ENCODE measurements around the gene MINDY4. TPM values are rescaled to one million over a fixed set of nuclear protein-coding genes. Genes with fewer than 3 reads are reported as not detected.

The MINDY4 gene
- total and polyA plus RNA-seq, 4 experiments from 2014 or later, result 0.23 to 1.5 (median 1.1) TPM

DNA sequence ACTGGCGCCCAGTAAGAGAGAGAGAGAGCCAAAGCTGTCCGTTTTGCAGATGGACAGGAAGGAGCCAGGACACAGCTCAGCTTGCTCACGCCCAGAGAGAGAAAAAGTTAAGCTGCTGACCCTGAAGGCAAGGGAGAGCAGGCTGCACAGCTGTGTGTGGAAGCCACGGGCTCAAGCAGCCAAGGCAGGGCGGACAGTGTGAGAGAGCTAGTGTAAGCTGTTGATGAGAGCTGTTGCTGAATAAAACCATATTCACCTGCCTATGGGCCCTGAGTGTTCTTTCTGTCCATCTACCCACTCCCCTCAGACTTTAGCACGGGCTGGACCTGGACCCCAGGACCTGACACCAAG, 13.9 kb upstream of the MINDY4 start:
- Mint-ChIP-seq H3K27ac (peak overlapping the region in 1 of 7 donors; percentile 29), H3K4me3 (no peak overlapping the region), H3K36me3 (no peaks in the 10 kb centered on the region), H3K4me1 (no peaks in the 10 kb centered on the region), H3K27me3 (peaks cover 2 to 18% of the 10 kb centered on the region in 2 donors), H3K9me3 (no peaks in the 10 kb centered on the region)
- H3K27me3 ChIP-seq (ENCODE audit: insufficient read depth, low read length), result no peaks in the 10 kb centered on the region
- intact Hi-C loops (cut with micrococcal nuclease), result no loop called here
- no peaks in the 10 kb centered on the region for H3K36me3 ChIP-seq (ENCODE audit: insufficient read depth, low read length)
- ChIA-PET CTCF (ENCODE audit: partially characterized antibody) (interaction anchor here (3.0 kb wide), 1 partner anchor 16 kb away, joined by 11 read pairs; no protein-coding TSS in a partner anchor), POLR2A (ENCODE audit: partially characterized antibody) (no interaction called here)
- no peak overlapping the region for H3K27ac ChIP-seq (ENCODE audit: low read depth, low read length)
- no peak for DNase-seq
- no peaks in the 10 kb centered on the region for H3K9me3 ChIP-seq (ENCODE audit: control insufficient read depth in 1 of 2, low read length in 2 of 2)
- H3K4me3 ChIP-seq (ENCODE audit: low read length in 2 of 2), result no peak overlapping the region
- H3K4me1 ChIP-seq (ENCODE audit: insufficient read depth, low read length), result no peaks in the 10 kb centered on the region

DNA sequence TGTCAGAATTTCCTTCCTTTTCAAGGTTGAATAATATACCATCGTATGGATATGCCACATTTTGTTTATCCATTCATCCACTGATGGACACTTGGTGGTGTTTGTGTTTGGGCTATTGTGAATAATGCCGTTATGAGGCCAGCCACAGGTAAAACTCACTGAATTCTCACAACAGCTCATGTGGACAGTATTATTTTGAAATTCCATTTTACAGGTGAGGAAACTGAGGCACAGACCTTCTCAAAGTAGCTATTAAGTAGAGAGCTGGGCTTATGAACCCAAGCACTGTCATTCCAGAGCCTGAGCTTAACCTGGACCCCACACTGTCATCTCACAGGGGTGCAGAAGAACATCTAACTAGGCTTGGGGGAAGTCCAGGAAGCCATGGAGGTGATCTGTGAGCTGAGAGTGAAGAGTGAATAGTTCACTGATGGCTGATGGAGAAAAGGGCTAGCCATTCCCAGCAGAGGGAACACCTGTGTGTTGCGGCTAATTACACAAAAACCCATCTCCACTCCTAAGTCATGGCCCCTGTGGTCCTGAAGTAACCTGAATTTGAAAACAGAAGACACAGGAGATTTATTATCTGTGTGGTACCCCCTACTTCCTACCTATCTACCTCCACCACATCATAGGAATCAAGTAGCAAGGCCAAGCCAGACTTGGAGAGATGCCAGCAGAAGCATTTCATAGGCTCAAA, 10.6 kb upstream of the MINDY4 start:
- H3K4me3 ChIP-seq (ENCODE audit: low read length in 2 of 2), result no peak overlapping the region
- Mint-ChIP-seq H3K36me3 (no peaks in the 10 kb centered on the region), H3K4me3 (no peak overlapping the region), H3K27me3 (peaks cover 2 to 20% of the 10 kb centered on the region in 2 donors), H3K27ac (no peak overlapping the region), H3K9me3 (peaks cover 0 to 4% (median 0%) of the 10 kb centered on the region in 8 donors), H3K4me1 (no peaks in the 10 kb centered on the region)
- H3K4me1 ChIP-seq (ENCODE audit: insufficient read depth, low read length), result no peaks in the 10 kb centered on the region
- no peaks in the 10 kb centered on the region for H3K36me3 ChIP-seq (ENCODE audit: insufficient read depth, low read length)
- no peaks in the 10 kb centered on the region for H3K27me3 ChIP-seq (ENCODE audit: insufficient read depth, low read length)
- intact Hi-C loops (cut with micrococcal nuclease), result no loop called here
- H3K27ac ChIP-seq (ENCODE audit: low read depth, low read length), result no peak overlapping the region
- no peaks in the 10 kb centered on the region for H3K9me3 ChIP-seq (ENCODE audit: control insufficient read depth in 1 of 2, low read length in 2 of 2)
- POLR2A ChIA-PET (ENCODE audit: partially characterized antibody), result no interaction called here
- CTCF ChIA-PET (ENCODE audit: partially characterized antibody), result no interaction called here
- no peak for DNase-seq

- Histone ChIP-seq H3K36me3 (ENCODE audit: insufficient read depth, low read length) (no peaks in the 10 kb centered on the region), H3K4me3 (ENCODE audit: low read length in 2 of 2) (no peak overlapping the region), H3K27me3 (ENCODE audit: insufficient read depth, low read length) (no peaks in the 10 kb centered on the region), H3K4me1 (ENCODE audit: insufficient read depth, low read length) (no peaks in the 10 kb centered on the region), H3K9me3 (ENCODE audit: control insufficient read depth in 1 of 2, low read length in 2 of 2) (no peaks in the 10 kb centered on the region), H3K27ac (ENCODE audit: low read depth, low read length) (no peak overlapping the region)
- intact Hi-C loops (cut with micrococcal nuclease), result no loop called here
- no peaks in the 10 kb centered on the region for H3K36me3 Mint-ChIP-seq
- H3K9me3 Mint-ChIP-seq, result peaks cover 0 to 4% (median 0%) of the 10 kb centered on the region in 8 donors
- POLR2A ChIA-PET (ENCODE audit: partially characterized antibody), result no interaction called here
- H3K4me1 Mint-ChIP-seq, result no peaks in the 10 kb centered on the region
- H3K27me3 Mint-ChIP-seq, result peaks cover 2 to 20% of the 10 kb centered on the region in 2 donors
- DNase-seq, result no peak
- no peak overlapping the region for H3K27ac Mint-ChIP-seq
- no peak overlapping the region for H3K4me3 Mint-ChIP-seq
- CTCF ChIA-PET (ENCODE audit: partially characterized antibody), result no interaction called here
These were observed 9.7 kb upstream of the MINDY4 start for GRCh38 chr7:30761214-30762156.

GRCh38 chr7:30764030-30764975, 6.9 kb upstream of the MINDY4 start:
- peaks cover 0 to 4% (median 0%) of the 10 kb centered on the region in 8 donors for H3K9me3 Mint-ChIP-seq
- Histone ChIP-seq H3K27me3 (ENCODE audit: insufficient read depth, low read length) (no peaks in the 10 kb centered on the region), H3K36me3 (ENCODE audit: insufficient read depth, low read length) (no peaks in the 10 kb centered on the region), H3K9me3 (ENCODE audit: control insufficient read depth in 1 of 2, low read length in 2 of 2) (no peaks in the 10 kb centered on the region), H3K4me3 (ENCODE audit: low read length in 2 of 2) (no peak overlapping the region), H3K27ac (ENCODE audit: low read depth, low read length) (no peak overlapping the region), H3K4me1 (ENCODE audit: insufficient read depth, low read length) (no peaks in the 10 kb centered on the region)
- H3K4me3 Mint-ChIP-seq, result no peak overlapping the region
- no peak overlapping the region for H3K27ac Mint-ChIP-seq
- ChIA-PET POLR2A (ENCODE audit: partially characterized antibody) (no interaction called here), CTCF (ENCODE audit: partially characterized antibody) (interaction anchor here (1.3 kb wide), 1 partner anchor 24 kb away, joined by 9 read pairs; no protein-coding TSS in a partner anchor)
- intact Hi-C loops (cut with micrococcal nuclease), result no loop called here
- H3K27me3 Mint-ChIP-seq, result peaks cover 2 to 12% of the 10 kb centered on the region in 2 donors
- DNase-seq, result no peak
- no peaks in the 10 kb centered on the region for H3K4me1 Mint-ChIP-seq
- H3K36me3 Mint-ChIP-seq, result no peaks in the 10 kb centered on the region

DNA sequence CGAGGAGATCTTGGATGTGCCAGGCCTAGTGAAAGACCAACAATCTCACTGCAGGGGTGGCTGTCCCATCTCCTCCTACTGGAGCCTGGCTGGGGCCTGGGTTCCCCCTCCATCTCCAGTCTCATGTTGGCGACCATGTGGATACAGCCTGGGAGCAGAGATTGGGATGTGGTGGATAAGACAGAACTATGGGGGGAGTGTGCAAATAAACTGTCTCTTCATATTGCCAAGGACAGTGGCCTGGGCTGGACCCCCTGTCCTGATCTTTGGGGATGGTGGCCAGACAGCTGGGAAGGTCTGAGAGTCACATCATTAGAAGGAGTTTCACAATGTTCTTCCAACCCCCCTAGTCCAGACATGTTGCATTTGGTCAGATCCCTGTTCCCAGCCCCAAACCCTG, 5.8 kb upstream of the MINDY4 start:
- no peaks in the 10 kb centered on the region for H3K9me3 ChIP-seq (ENCODE audit: control insufficient read depth in 1 of 2, low read length in 2 of 2)
- H3K27ac Mint-ChIP-seq, result no peak overlapping the region
- intact Hi-C loops (cut with micrococcal nuclease), result no loop called here
- H3K4me3 ChIP-seq (ENCODE audit: low read length in 2 of 2), result no peak overlapping the region
- no peaks in the 10 kb centered on the region for H3K36me3 ChIP-seq (ENCODE audit: insufficient read depth, low read length)
- H3K27me3 ChIP-seq (ENCODE audit: insufficient read depth, low read length), result no peaks in the 10 kb centered on the region
- no peak overlapping the region for H3K4me3 Mint-ChIP-seq
- no peaks in the 10 kb centered on the region for H3K36me3 Mint-ChIP-seq
- peaks cover 0 to 4% (median 0%) of the 10 kb centered on the region in 8 donors for H3K9me3 Mint-ChIP-seq
- no peak for DNase-seq
- H3K27ac ChIP-seq (ENCODE audit: low read depth, low read length), result no peak overlapping the region
- peaks cover 0 to 4% of the 10 kb centered on the region in 2 donors for H3K27me3 Mint-ChIP-seq
- H3K4me1 Mint-ChIP-seq, result peaks cover 0 to 2% (median under 1%) of the 10 kb centered on the region in 4 donors
- POLR2A ChIA-PET (ENCODE audit: partially characterized antibody), result no interaction called here
- CTCF ChIA-PET (ENCODE audit: partially characterized antibody), result no interaction called here
- H3K4me1 ChIP-seq (ENCODE audit: insufficient read depth, low read length), result no peaks in the 10 kb centered on the region

DNA sequence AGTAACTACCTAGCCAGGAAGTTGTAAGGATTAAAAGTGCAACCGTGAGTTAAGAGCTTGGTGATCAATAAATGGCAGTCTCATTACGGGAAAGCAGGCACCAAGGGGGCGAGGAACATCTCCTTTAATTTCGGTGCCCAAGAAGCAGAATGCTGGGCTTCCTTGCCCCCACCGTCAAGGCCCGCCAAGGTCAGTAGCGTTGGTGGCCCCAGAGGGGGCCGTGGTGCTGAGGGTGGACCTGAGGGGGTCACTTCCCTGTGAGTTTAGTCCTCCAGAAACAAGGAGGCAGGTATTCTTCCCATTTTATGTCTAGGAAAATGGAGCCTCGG, 408 bp upstream of the MINDY4 start:
- Histone ChIP-seq H3K27me3 (ENCODE audit: insufficient read depth, low read length) (no peaks in the 10 kb centered on the region), H3K4me3 (ENCODE audit: low read length in 2 of 2) (peak overlapping the region in 1 of 2 donors; percentile 76), H3K27ac (ENCODE audit: low read depth, low read length) (no peak overlapping the region), H3K9me3 (ENCODE audit: control insufficient read depth in 1 of 2, low read length in 2 of 2) (no peaks in the 10 kb centered on the region), H3K36me3 (ENCODE audit: insufficient read depth, low read length) (no peaks in the 10 kb centered on the region), H3K4me1 (ENCODE audit: insufficient read depth, low read length) (peaks cover 11% of the 10 kb centered on the region)
- Mint-ChIP-seq H3K4me3 (peak overlapping the region; percentile 77 to 95 (median 84)), H3K27me3 (no peaks in the 10 kb centered on the region), H3K4me1 (peaks cover 7 to 14% (median 9%) of the 10 kb centered on the region in 4 donors), H3K36me3 (peaks cover 0 to 2% of the 10 kb centered on the region in 2 donors), H3K27ac (peak overlapping the region in 6 of 7 donors; percentile 16 to 70 (median 62)), H3K9me3 (no peaks in the 10 kb centered on the region)
- ChIA-PET CTCF (ENCODE audit: partially characterized antibody) (interaction anchor here (1.0 kb wide), 1 partner anchor 32 kb away, joined by 3 read pairs; no protein-coding TSS in a partner anchor), POLR2A (ENCODE audit: partially characterized antibody) (no interaction called here)
- DNase-seq, result no peak
- intact Hi-C loops (cut with micrococcal nuclease), result no loop called here
